C4-2B (cell line): ENCODE data around the gene CHCHD4.

Source experiments
- H3K27ac ChIP-seq: fragments of 450-650 bp; 2 replicates; pipeline ENCODE4 v1.5.1; 2017
- ZFX ChIP-seq: fragments of 450-650 bp; IDR thresholded peaks from 2 replicates; pipeline ENCODE4 v1.6.1; 2017
- TF ChIP-seq, protein P1 (sequence below): fragments of 450-650 bp; conservative IDR thresholded peaks from 2 replicates; pipeline ENCODE4 v1.5.1; 2017; ENCODE audit warnings: mild to moderate bottlenecking

Gene CHCHD4

DNA sequence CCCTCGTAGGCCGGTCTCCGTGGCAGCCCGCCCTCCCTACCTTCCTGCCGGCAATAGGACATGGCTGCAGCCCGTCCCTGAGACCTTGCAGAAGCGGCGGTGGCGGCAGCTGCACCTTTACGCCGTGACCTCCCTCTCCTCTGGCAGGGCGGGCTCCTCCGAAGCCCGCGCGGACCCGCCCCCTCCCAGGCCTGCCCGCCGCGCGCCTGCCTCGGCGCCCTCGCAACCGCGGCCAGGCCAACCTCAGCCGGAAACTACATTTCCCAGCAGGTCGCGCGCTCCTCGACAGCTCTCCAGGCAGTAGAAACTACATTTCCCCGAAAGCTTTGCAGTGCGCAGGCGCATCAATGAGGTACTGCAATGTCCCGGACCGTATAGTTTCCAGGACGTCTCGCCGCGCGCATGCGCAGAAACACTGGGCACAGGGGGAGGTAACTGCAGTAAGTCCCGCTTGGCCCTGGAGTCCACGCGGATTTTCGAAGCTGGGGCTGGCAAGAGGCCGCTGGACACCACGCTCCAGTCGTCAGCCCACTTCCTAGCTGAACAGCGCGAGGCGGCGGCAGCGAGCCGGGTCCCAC lies at the start of gene CHCHD4, which contains the start of gene TMEM43:
Gene CHCHD4, minus strand, starts transcription at position 256 of the 578 bp plus-strand sequence. Its CDS starts 194 bp downstream, at position 62.
Gene TMEM43, plus strand, starts transcription at position 438 of the 578 bp plus-strand sequence. CDS start 142 bp downstream, outside the sequence.
- TF ChIP-seq ZFX = peak; percentile 69
- TF ChIP-seq, protein P1, sequence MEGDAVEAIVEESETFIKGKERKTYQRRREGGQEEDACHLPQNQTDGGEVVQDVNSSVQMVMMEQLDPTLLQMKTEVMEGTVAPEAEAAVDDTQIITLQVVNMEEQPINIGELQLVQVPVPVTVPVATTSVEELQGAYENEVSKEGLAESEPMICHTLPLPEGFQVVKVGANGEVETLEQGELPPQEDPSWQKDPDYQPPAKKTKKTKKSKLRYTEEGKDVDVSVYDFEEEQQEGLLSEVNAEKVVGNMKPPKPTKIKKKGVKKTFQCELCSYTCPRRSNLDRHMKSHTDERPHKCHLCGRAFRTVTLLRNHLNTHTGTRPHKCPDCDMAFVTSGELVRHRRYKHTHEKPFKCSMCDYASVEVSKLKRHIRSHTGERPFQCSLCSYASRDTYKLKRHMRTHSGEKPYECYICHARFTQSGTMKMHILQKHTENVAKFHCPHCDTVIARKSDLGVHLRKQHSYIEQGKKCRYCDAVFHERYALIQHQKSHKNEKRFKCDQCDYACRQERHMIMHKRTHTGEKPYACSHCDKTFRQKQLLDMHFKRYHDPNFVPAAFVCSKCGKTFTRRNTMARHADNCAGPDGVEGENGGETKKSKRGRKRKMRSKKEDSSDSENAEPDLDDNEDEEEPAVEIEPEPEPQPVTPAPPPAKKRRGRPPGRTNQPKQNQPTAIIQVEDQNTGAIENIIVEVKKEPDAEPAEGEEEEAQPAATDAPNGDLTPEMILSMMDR = no peak
- peak within 1 kb of the TSS; percentile 98 for H3K27ac ChIP-seq

DNA sequence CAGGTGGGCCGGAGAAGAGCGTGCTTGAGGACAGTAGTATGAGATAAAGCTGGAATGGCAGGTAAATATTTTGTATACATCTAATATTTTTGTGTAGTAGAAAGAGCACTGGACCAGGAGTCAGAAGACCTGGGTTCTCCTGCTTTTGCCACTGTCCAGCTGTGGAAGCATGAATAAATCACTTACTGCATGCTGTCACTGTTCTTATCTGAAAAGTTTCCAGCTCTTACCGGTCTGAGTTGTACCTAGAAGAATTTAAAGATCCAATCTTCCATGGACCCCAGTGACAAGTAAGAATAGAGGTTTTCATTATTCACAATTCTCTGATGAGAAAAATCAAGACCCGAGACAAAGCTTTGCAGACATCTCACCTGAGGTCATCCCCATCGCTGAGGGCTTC lies 47.8 kb upstream of the CHCHD4 start:
- no peak overlapping the region for H3K27ac ChIP-seq
- no peak for TF ChIP-seq ZFX
- TF ChIP-seq, protein P1 = no peak

DNA sequence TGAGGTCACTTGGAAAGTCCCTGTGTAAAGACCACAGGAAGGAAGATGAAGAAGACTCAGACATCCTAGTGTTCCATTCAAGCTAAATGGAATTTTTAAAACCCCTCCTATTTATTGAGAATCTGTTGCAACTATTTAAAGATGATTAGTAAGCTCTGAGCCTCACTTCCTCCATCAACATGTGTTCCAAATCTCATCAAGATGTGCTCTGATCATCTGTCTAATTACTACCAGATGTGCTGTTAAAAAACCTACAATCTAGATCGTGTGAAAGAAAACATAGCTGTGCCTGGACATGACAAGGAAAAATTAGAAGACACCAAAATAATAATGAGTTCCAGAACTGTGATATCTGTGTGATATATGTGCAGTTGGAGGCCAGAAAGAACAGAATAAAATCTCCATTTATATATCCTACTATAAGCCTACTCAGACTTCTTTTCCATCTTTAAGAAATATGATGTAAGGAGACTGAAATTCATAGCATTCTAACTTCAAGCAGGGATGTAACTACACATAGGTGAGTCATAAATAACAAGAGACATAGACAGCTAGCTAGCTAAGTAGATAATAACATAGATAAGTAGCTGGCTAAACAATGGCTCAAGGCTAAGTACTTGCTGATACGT lies 46.0 kb upstream of the CHCHD4 start:
- no peak overlapping the region for H3K27ac ChIP-seq
- no peak for TF ChIP-seq ZFX
- TF ChIP-seq, protein P1 = no peak

DNA sequence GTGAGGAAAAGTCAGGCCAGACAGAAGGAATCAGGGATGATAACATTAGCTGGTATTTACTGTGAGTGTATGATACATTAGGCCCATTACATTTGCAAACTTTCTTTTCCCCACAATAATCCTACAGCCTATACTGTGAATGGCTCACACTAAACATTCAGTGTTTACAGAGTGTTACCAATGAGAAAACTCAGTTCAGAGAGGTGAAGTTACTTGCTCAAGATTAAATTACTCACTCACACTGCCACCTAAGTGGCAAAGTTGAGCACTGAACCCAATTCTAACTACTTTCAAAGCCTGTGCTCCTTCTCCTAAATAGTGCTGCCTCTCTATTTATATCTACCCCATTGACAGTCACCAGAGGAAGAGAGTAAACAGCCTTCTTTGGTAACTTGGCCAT lies 45.2 kb upstream of the CHCHD4 start:
- H3K27ac ChIP-seq = no peak overlapping the region

DNA sequence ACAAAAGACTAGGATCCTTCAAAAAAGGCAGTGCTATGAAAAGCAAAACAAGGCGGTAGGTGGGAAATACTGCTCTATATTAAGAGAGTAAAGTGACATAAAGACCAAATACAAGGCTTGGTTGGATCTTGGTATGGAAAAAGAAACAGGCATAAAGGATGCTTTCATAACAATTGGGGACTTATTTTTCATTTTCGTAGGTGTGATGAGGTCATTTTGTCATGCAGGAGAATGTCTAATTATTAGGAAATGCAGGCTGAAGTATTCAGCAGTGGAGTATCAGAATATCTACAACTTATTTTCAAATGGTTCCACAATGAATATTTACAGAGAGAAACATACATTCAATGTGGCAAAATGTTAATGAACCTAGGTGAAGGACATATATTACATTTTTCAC lies 44.8 kb upstream of the CHCHD4 start:
- TF ChIP-seq, protein P1 = no peak
- TF ChIP-seq ZFX = no peak
- no peak overlapping the region for H3K27ac ChIP-seq

More for the DNA sequence above, 45.2 kb upstream of the CHCHD4 start:
- TF ChIP-seq ZFX = no peak
- TF ChIP-seq, protein P1 = no peak

DNA sequence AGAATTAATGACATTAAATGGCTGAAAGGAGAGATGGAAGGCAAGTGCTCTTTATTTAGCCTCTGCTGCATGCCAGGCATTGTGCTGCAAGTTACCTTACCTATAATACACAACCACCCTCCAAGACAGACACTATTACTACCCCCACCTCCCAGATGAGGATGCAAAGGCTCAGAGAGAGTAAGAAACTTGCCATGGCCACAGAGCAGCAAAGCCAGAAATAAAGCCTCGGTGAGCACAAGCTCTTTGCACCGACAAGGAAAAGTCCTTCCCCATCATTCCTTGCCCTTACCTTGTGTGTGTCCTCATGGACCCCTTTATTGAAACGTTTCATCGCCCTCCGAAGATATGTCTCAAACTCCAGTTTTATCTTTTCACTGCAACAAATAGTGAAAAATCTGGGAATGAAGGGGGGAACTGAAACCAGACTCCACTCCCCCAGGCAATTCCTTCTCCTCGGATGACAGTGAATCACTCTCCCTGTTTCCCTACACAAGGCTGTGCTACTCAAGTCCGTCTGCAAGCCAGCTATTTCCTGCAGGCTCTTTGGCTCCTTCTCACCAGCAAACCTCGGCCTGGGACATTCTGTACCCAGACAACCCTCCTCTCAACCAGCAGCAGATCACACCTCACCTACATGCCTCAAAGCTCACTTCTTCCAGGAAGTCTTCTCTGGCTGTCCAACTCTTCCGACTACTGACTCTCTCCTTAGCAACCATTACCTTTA lies 42.4 kb upstream of the CHCHD4 start:
- TF ChIP-seq, protein P1 = no peak
- no peak for TF ChIP-seq ZFX
- H3K27ac ChIP-seq = no peak overlapping the region

DNA sequence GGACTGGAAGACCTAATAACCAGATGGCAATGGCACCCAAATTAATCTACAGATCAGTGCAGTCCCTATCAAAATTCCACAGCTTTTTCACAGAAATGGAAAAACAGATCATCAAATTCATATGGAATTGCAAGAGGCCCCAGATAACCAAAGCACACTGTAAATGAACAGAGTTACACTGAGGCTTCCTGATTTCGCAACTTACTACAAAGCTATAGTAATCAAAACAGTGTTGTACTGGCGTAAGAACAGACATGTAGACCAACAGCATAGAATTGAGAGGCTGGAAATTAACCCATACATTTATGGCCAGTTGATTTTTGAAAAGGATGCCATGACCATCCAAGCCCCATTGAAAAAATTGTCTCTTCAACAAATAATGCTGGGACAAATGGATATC lies 37.5 kb upstream of the CHCHD4 start:
- no peak for TF ChIP-seq ZFX
- TF ChIP-seq, protein P1 = no peak
- H3K27ac ChIP-seq = no peak overlapping the region
